Measurements from ENCODE around the gene MARCHF10.

Gene MARCHF10

GRCh38 chr17:62778990-62779681, 29.0 kb downstream of the MARCHF10 start:
- Histone ChIP-seq H3K27me3 (replicated peaks) (no peaks in the 10 kb centered on the region), H3K27ac (peak overlapping the region; percentile 98), H3K4me3 (ENCODE audit: low read depth, low read length) (peak overlapping the region; percentile 26), H3K36me3 (replicated peaks) (no peaks in the 10 kb centered on the region)
- peak; percentile 97 for DNase-seq
- TF ChIP-seq CTCF (IDR thresholded peaks at IDR 0.05; ENCODE audit: low read depth, low read length, missing control alignments) = no peak
- in situ Hi-C loops (cut with HindIII; ENCODE audit: low pct_ligation_motif_present, low sequenced_read_pairs) = no loop called here

GRCh38 chr17:62775876-62776275, 32.2 kb downstream of the MARCHF10 start:
- no peaks in the 10 kb centered on the region for H3K36me3 ChIP-seq (replicated peaks)
- TF ChIP-seq CTCF (IDR thresholded peaks at IDR 0.05; ENCODE audit: low read depth, low read length, missing control alignments) = no peak
- H3K4me3 ChIP-seq (ENCODE audit: low read depth, low read length) = no peak overlapping the region
- H3K27ac ChIP-seq = no peak overlapping the region
- in situ Hi-C loops (cut with HindIII; ENCODE audit: low pct_ligation_motif_present, low sequenced_read_pairs) = no loop called here
- no peaks in the 10 kb centered on the region for H3K27me3 ChIP-seq (replicated peaks)
- DNase-seq = no peak

DNA sequence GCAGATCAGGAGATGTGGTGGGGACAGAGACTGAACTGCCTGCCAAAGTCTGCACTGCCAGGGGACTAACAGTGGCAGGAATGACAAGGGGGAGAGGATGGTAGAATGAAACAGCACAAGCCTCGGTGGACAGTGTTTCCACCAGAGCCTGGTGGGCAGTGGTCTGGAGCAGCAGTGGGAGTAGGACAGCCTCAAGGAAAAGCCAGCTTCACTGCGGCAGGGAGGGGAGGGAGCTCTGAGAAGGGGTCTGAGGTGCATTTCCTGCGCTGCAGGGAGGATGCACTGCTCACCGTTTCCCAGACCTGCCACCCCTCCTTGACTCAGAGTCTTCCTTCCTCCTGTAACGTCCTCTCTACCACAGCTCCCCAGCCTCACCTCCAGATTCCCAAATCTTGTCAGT, 33.8 kb downstream of the MARCHF10 start:
- DNase-seq = no peak
- no peak overlapping the region for H3K27ac ChIP-seq
- in situ Hi-C loops (cut with HindIII; ENCODE audit: low pct_ligation_motif_present, low sequenced_read_pairs) = no loop called here
- no peaks in the 10 kb centered on the region for H3K36me3 ChIP-seq (replicated peaks)
- TF ChIP-seq CTCF (IDR thresholded peaks at IDR 0.05; ENCODE audit: low read depth, low read length, missing control alignments) = no peak
- H3K27me3 ChIP-seq (replicated peaks) = no peaks in the 10 kb centered on the region
- H3K4me3 ChIP-seq (ENCODE audit: low read depth, low read length) = no peak overlapping the region

- no peaks in the 10 kb centered on the region for H3K36me3 ChIP-seq (replicated peaks)
- H3K27me3 ChIP-seq (replicated peaks) = no peaks in the 10 kb centered on the region
- in situ Hi-C loops (cut with HindIII; ENCODE audit: low pct_ligation_motif_present, low sequenced_read_pairs) = no loop called here
- H3K27ac ChIP-seq = no peak overlapping the region
- no peak for DNase-seq
- no peak for TF ChIP-seq CTCF (IDR thresholded peaks at IDR 0.05; ENCODE audit: low read depth, low read length, missing control alignments)
- no peak overlapping the region for H3K4me3 ChIP-seq (ENCODE audit: low read depth, low read length)
Observed at GRCh38 chr17:62767997-62768396, 40.1 kb downstream of the MARCHF10 start.

- in situ Hi-C loops (cut with HindIII; ENCODE audit: low pct_ligation_motif_present, low sequenced_read_pairs) = no loop called here
- no peak overlapping the region for H3K27ac ChIP-seq
Observed at GRCh38 chr17:62765351-62765750, 42.8 kb downstream of the MARCHF10 start.

More at GRCh38 chr17:62765351-62765750, 42.8 kb downstream of the MARCHF10 start:
- DNase-seq = no peak
- TF ChIP-seq CTCF (IDR thresholded peaks at IDR 0.05; ENCODE audit: low read depth, low read length, missing control alignments) = no peak
- no peak overlapping the region for H3K4me3 ChIP-seq (ENCODE audit: low read depth, low read length)
- H3K36me3 ChIP-seq (replicated peaks) = no peaks in the 10 kb centered on the region
- H3K27me3 ChIP-seq (replicated peaks) = no peaks in the 10 kb centered on the region

Measured in brain microvascular endothelial cell (primary cell).